Glutamatergic neuron (in vitro differentiated cells): ENCODE results near the gene GFRA1. TPM values are rescaled to one million over a fixed set of nuclear protein-coding genes. Genes with fewer than 3 reads are reported as not detected.

ENCODE experiments used
- DNase-seq: peaks from one replicate; pipeline ENCODE4 v3.0.0; 2022
- H3K27ac Mint-ChIP-seq: one replicate; pipeline ENCODE4 v1.8.0; 2020; ENCODE audit warnings: mild to moderate bottlenecking, mixed read lengths, inconsistent platforms; ENCODE audit not compliant: unreplicated experiment
- H3K27me3 Mint-ChIP-seq: one replicate; pipeline ENCODE4 v1.8.0; 2020; ENCODE audit warnings: mild to moderate bottlenecking, moderate library complexity, mixed read lengths, inconsistent platforms; ENCODE audit not compliant: unreplicated experiment
- H3K36me3 Mint-ChIP-seq: one replicate; pipeline ENCODE4 v1.8.0; 2020; ENCODE audit warnings: mild to moderate bottlenecking, mixed read lengths, inconsistent platforms; ENCODE audit not compliant: unreplicated experiment
- H3K4me1 Mint-ChIP-seq: one replicate; pipeline ENCODE4 v1.8.0; 2020; ENCODE audit warnings: mild to moderate bottlenecking, low read depth, mixed read lengths, inconsistent platforms; ENCODE audit not compliant: unreplicated experiment
- H3K4me3 Mint-ChIP-seq: one replicate; pipeline ENCODE4 v1.8.0; 2020; ENCODE audit warnings: mild to moderate bottlenecking, mixed read lengths, inconsistent platforms; ENCODE audit not compliant: unreplicated experiment
- H3K9me3 Mint-ChIP-seq: one replicate; pipeline ENCODE4 v1.8.0; 2020; ENCODE audit warnings: mild to moderate bottlenecking, moderate library complexity, mixed read lengths, inconsistent platforms; ENCODE audit not compliant: unreplicated experiment
- total RNA-seq: library from RNA; stranded (reverse); fragmentation: NEBNext Ultra II Directional; extraction: Animal tissue kit (Norgen Biotek cat#: 25700); gene quantifications from one replicate; pipeline ENCODE4 v1.2.1, GENCODE V29; 2021; ENCODE audit not compliant: unreplicated experiment
- TF ChIP-seq, protein P1 (sequence below): fragments of 200-600 bp; sonication (generic); IDR thresholded peaks from one replicate; pipeline ENCODE4 v1.5.0; 2021; ENCODE audit not compliant: partially characterized antibody, unreplicated experiment

The GFRA1 gene
- total RNA-seq, 1 donor from 2014 or later: 347 TPM

DNA sequence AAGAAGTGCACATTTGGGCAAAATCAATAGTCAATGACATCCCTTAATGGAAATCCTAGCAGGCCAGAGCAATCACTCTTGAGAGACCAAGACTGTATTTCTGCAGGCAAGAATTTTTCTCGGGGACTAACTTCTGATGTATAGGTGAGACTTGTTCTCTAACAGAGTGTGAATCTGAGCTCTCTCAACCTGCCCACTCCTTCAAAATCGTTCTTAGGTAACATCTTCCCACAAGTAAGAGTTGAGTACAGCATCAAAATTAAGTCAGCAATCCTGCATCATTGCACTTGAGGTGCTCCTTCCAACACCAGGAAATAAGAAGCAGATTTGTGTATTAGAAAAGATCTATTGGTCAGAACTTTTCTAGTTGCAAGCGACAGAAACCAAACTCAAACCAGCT lies 25.6 kb upstream of the GFRA1 start:
- DNase-seq: no peak
- TF ChIP-seq, protein P1, sequence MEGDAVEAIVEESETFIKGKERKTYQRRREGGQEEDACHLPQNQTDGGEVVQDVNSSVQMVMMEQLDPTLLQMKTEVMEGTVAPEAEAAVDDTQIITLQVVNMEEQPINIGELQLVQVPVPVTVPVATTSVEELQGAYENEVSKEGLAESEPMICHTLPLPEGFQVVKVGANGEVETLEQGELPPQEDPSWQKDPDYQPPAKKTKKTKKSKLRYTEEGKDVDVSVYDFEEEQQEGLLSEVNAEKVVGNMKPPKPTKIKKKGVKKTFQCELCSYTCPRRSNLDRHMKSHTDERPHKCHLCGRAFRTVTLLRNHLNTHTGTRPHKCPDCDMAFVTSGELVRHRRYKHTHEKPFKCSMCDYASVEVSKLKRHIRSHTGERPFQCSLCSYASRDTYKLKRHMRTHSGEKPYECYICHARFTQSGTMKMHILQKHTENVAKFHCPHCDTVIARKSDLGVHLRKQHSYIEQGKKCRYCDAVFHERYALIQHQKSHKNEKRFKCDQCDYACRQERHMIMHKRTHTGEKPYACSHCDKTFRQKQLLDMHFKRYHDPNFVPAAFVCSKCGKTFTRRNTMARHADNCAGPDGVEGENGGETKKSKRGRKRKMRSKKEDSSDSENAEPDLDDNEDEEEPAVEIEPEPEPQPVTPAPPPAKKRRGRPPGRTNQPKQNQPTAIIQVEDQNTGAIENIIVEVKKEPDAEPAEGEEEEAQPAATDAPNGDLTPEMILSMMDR: no peak
- H3K27me3 Mint-ChIP-seq: peaks cover 2% of the 10 kb centered on the region
- H3K9me3 Mint-ChIP-seq: no peaks in the 10 kb centered on the region
- H3K4me3 Mint-ChIP-seq: no peak overlapping the region
- no peaks in the 10 kb centered on the region for H3K36me3 Mint-ChIP-seq
- H3K4me1 Mint-ChIP-seq: peaks cover 3% of the 10 kb centered on the region
- H3K27ac Mint-ChIP-seq: no peak overlapping the region

DNA sequence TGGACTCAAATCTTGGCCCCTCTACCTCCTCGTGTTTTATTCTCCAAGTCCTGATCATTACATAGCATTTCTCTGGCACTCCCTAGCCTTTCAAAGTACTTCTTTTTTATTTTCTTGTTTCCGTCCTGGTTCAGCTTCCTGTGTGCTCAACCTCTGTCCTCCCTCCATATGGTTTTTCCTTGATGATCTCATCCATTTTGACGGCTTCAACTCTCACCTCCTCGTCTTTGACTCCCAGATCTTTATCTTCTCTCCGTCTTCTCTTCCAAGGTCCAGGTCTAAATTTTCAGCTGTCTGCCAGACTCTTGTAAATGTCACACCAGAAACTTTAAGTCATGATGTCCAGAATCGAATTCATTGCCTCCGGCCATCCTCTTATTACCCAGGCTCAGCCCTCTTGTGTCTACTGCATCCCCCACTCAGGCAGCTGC lies 23.3 kb upstream of the GFRA1 start:
- Mint-ChIP-seq H3K9me3 (no peaks in the 10 kb centered on the region), H3K4me1 (peaks cover 3% of the 10 kb centered on the region), H3K27ac (no peak overlapping the region), H3K27me3 (peaks cover 2% of the 10 kb centered on the region), H3K4me3 (no peak overlapping the region), H3K36me3 (no peaks in the 10 kb centered on the region)
- TF ChIP-seq, protein P1: no peak
- DNase-seq: no peak

DNA sequence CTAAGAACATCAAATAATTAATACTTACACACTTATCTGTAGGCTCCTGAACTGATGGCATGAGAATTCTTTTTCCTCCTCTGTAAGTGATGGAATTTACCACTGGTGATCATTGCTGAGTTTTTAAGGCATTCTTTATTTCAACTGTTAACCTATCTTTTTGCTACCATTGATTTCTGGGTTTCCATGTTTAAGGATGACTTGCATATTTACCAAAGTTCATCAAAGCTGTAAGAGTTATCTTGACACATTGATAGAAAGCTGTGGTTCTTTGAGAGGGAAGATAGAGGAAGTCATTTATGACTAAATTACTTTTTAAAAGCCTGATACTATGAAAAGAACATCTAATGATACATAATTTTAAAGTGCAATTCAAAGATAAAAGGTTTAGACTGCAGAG lies 19.5 kb upstream of the GFRA1 start:
- Mint-ChIP-seq H3K36me3 (no peaks in the 10 kb centered on the region), H3K27ac (no peak overlapping the region), H3K4me1 (peaks cover 4% of the 10 kb centered on the region), H3K9me3 (peaks cover 4% of the 10 kb centered on the region), H3K4me3 (no peak overlapping the region), H3K27me3 (peaks cover 5% of the 10 kb centered on the region)
- no peak for DNase-seq
- TF ChIP-seq, protein P1: no peak

DNA sequence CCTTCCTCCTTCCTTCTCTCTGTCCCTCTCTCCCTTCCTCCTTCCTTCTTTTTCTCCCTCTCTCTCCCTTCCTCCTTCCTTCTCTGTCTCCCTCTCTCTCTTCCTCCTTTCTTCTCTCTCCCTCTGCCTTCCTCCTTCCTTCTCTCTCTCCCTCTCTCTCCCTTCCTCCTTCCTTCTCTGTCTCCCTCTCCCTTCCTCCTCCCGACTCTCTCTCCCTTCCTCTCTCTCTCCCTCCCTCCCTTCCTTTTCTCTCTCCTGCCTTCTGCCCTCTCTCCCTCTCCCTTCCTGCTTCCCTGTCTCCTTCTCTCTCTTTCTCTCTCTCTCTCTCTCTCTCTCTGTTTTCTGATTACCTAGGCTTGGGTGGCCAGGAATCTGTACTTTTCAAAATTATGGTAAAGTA lies 16.6 kb upstream of the GFRA1 start:
- Mint-ChIP-seq H3K4me3 (no peak overlapping the region), H3K27me3 (peaks cover 3% of the 10 kb centered on the region), H3K4me1 (peaks cover 12% of the 10 kb centered on the region), H3K27ac (no peak overlapping the region), H3K9me3 (peaks cover 4% of the 10 kb centered on the region), H3K36me3 (no peaks in the 10 kb centered on the region)
- DNase-seq: no peak
- TF ChIP-seq, protein P1: no peak

DNA sequence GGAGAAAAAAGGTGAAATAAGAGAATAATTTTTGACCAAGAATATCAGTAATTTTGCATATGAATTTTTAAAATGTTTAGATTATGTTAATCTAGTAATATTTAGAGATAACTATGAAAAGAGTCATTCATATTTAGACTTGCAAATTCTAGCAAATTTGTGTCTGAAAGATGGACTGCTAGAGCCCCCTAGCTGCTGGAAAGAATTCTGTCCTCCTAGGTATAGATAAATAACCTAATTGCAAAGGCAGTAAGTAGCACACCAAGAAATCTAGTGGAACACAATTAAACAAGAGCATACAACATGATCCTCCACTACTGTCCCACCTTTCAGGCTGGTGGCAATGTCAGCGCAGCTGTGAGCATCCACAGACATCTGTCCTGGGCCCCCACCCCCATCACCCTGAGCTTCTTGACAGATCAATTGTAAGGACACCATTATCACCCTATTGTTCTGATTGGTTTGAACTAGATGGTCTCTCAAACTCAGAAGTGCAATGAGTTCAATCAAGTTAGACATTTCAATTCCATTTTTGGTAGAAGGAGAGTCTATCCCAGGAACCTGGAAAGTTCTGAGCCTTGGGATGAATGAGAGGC lies 15.0 kb upstream of the GFRA1 start:
- peaks cover 12% of the 10 kb centered on the region for H3K4me1 Mint-ChIP-seq
- no peaks in the 10 kb centered on the region for H3K36me3 Mint-ChIP-seq
- H3K4me3 Mint-ChIP-seq: no peak overlapping the region
- TF ChIP-seq, protein P1: peak; percentile 72
- peak; percentile 40 for DNase-seq
- peak overlapping the region; percentile 62 for H3K27ac Mint-ChIP-seq
- peaks cover 6% of the 10 kb centered on the region for H3K27me3 Mint-ChIP-seq
- H3K9me3 Mint-ChIP-seq: peaks cover 4% of the 10 kb centered on the region
